Ishikawa (cell line): Measurements from ENCODE around the gene VPS4B.

ENCODE experiments used
- CEBPB ChIP-seq: IDR thresholded peaks from 2 replicates; pipeline ENCODE4 v1.6.1; 2012
- EGR1 ChIP-seq: IDR thresholded peaks from 2 replicates; pipeline ENCODE4 v1.6.1; 2012
- EP300 ChIP-seq: IDR thresholded peaks from 2 replicates; pipeline ENCODE4 v1.6.1; 2012; ENCODE audit warnings: borderline replicate concordance
- FOXM1 ChIP-seq: IDR thresholded peaks from 2 replicates; pipeline ENCODE4 v1.6.1; 2012; ENCODE audit warnings: low read depth, borderline replicate concordance
- MAX ChIP-seq: IDR thresholded peaks from 2 replicates; pipeline ENCODE4 v1.6.1; 2012
- NFIC ChIP-seq: IDR thresholded peaks from 2 replicates; pipeline ENCODE4 v1.6.1; 2012
- RAD21 ChIP-seq: IDR thresholded peaks from 2 replicates; pipeline ENCODE4 v1.6.1; 2012; ENCODE audit warnings: low read depth
- REST ChIP-seq: IDR thresholded peaks from 2 replicates; pipeline ENCODE4 v1.6.1; 2012; ENCODE audit warnings: low read depth, mild to moderate bottlenecking
- TAF1 ChIP-seq: IDR thresholded peaks from 2 replicates; pipeline ENCODE4 v1.6.1; 2012; ENCODE audit warnings: low read depth, mild to moderate bottlenecking

GRCh38 chr18:63433334-63433866 lies 11.1 kb upstream of the VPS4B start:
- TF ChIP-seq EGR1: no peak
- TF ChIP-seq RAD21: no peak
- no peak for TF ChIP-seq TAF1
- TF ChIP-seq CEBPB: no peak
- no peak for TF ChIP-seq MAX
- no peak for TF ChIP-seq FOXM1
- no peak for TF ChIP-seq EP300
- TF ChIP-seq REST: no peak
- TF ChIP-seq NFIC: no peak
